ENCODE results near the gene CARMIL1.

Gene CARMIL1

DNA sequence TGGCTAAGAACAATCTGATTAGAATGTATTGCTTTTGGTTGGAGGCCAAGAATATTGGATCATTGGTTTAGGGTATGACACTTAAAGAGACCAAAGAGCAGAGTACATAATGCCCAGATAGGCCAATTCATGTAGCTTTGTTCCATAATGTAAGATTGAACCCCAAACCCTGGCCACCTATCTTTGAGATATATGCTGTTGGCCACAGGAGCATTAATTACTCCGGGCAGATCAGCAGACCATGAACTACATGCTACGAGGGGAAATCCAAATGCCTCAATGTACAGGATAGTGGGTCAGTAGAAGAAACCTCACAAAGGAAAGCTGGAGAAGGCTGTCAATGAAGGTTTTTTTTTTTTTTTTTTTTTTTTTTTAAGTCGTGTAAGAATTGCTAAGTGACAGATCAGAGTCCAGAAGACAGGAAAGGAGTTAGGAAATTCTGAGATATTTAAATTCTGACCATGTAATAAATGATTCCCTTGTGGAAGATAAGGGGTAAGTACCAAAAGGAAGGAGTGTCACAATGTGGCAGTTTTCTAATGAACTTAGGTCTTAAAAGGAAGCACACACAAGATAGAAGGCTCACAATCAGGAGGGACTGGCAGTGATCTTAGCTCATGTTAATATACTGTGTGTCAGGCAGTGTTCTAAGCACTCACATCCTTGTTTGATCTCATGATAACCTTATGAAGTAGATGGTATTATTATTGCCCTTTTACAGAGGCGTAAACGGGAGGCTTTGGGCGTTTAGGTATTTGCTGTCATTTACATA lies 61.4 kb downstream of the CARMIL1 start:
- DNase-seq, result no peak

DNA sequence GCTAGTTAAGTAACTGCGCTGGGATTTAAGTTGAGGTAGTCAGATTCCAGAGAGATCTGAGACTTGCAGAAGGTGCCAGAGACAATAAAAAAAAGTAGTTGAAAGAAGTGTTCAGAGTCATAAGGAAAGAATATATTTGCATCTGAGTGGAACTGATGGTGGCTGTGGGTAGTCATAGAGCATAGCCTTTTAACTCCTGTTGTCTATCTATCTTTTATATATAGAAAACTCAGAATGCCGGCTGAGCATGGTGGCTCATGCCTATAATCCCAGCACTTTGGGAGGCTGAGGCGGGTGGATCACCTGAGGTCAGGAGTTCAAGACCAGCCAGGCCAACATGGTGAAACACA lies 62.0 kb downstream of the CARMIL1 start:
- DNase-seq, result no peak

DNA sequence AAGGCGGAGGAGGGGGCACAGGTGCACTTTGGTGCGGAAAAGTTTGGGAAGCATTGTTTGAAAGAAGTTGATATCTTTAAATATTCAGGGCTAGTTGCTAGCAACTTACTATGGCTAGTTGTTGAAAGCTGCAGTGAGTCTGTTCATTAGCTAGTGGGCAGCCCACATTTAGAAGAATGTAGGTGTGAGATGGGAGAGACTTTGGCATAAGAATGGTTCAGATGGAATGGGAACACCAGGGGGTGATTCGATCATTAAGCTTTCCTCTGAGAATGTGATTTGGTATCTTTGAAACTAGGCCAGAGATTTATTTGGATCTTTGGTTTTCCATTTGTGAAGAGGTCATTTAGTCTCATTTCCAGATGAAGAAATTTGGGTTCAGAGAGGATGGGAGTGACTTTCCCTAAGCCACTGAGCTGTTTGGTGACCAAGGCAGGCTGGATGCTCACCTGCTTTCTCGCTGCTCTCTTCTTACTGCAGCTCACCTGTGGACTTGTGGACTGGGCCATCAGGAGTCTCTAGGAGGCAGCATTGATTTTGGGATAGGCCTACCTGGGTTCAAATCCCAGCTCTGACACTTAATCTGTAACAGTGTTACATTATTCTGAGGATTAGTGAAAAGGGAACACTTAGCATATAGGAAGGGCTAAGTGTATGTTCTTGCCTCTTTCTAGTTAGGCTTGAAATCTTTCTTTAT lies 62.9 kb downstream of the CARMIL1 start:
- DNase-seq, result no peak

DNA sequence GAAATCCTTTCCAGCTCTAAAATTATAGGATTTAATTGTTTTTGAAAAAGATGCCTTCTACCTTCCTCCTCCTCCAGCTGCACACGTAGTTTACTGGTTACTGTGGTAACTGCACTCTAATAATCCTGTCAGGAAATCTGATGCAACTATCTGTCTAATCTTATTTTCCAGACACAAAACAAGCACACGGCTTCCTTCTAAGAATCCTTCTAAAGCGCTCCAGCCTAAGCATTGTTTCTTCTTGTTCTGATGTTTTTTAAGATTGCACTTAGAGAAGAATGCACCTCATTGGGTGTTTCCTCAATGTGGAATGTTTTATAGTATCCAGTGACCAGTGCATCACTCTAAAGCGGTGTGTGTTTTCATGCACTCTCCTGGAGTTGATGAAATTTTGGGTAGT lies 63.6 kb downstream of the CARMIL1 start:
- DNase-seq, result no peak

DNA sequence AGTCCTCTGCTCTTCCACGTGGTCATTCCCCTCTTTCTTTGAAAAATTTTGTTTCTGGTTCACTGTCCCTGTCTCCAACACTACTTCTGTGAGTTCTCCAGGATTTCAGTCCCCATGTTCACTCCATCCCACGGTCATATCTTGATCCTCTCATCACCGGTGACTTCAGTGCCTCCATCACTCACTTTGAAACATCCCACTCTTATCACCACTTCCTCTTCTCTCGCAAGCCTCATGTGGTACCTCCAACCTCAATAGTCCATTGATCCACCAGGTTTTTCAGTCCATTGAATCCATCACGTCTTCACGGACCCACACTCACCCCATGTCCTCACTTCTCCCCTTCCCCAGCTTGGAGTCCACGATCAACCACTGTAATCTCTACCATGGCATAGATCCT lies 64.8 kb downstream of the CARMIL1 start:
- no peak for DNase-seq

- DNase-seq, result no peak
Measured at GRCh38 chr6:25344827-25345226, 65.7 kb downstream of the CARMIL1 start.

DNA sequence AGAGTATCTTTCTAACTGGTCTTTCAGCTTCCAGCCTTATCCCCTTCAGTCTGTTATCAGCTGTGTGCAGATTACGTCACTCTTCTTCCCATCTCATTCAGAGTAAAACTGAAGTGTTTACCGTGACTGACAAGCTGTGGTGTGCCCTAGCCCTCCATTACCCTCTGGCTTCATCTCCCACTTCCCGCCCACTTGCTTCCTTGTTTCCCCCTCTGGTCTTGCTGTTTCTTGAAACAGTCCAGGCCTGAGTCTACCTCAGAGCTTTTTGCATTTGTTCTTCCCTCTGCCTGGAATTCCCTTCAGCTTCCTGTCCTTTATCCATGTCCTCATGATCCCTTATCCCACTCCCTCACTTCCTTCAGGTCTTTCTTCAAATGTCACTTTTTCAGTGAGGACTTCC lies 66.9 kb downstream of the CARMIL1 start:
- DNase-seq, result no peak

GRCh38 chr6:25350573-25350972 lies 71.4 kb downstream of the CARMIL1 start:
- DNase-seq, result no peak

DNA sequence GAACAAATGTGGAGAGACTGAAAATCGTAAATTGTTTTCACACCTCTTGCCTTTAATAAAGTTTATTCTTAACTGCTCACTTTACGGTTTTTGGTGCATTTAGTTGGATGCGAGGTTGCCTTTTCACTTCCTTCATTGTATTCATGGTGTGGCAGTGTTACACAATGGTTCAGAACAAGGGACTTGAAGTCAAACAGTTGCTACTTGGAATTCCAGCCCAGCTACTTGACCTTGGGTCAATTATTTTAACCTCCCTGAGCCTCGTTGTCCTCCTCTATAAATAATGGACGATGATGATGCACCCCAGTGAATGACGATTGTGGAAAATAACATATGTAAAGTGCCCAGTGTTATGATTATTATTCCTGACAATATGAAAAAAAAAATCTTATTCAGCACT lies 72.3 kb downstream of the CARMIL1 start:
- no peak for DNase-seq

DNA sequence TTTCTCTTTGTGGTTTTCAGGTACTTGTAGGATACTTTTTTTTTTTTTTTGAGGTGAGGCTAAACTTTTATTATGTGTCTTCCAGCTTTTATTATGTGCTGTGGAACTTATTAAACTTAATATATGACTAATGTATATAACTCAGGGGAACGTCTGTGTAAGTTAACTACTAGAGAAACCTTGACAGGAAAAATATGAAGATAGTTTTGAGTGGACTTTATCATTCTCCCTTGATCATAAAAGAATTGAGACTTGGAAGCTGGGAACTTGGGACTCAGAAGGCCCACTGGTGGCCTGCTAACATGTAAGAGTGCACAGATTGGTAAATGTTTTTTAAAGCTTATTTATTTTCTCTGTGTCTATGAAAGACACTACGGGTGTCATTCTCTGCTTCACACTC lies 73.1 kb downstream of the CARMIL1 start:
- DNase-seq, result no peak

GRCh38 chr6:25354078-25354932 lies 75.1 kb downstream of the CARMIL1 start:
- no peak for DNase-seq

GRCh38 chr6:25359191-25359861 lies 80.2 kb downstream of the CARMIL1 start:
- no peak for DNase-seq

DNA sequence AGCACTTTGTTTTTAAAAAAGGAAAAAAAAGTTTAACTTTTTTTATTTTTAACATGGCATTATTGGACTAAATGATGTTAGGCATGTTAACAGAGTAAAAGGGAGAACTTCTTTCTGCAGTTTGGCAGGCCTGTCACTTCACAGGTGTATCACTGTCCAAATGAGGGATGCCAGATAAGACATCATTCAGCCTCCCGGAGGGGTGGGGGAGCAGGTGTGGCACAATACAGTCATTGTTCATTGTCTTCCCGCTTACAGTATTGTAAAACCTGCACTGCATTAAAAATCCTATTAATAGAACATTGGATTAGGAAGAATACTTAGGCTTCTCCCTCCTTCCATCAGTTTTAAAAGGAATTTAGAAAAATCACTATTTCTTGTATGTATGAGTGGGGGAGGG lies 80.7 kb downstream of the CARMIL1 start:
- no peak for DNase-seq

GRCh38 chr6:25360621-25361020 lies 81.4 kb downstream of the CARMIL1 start:
- DNase-seq, result no peak

- DNase-seq, result no peak
Measured at GRCh38 chr6:25363427-25363826, 84.3 kb downstream of the CARMIL1 start.

- DNase-seq, result no peak
Measured at GRCh38 chr6:25365154-25365553, 86.0 kb downstream of the CARMIL1 start.

DNA sequence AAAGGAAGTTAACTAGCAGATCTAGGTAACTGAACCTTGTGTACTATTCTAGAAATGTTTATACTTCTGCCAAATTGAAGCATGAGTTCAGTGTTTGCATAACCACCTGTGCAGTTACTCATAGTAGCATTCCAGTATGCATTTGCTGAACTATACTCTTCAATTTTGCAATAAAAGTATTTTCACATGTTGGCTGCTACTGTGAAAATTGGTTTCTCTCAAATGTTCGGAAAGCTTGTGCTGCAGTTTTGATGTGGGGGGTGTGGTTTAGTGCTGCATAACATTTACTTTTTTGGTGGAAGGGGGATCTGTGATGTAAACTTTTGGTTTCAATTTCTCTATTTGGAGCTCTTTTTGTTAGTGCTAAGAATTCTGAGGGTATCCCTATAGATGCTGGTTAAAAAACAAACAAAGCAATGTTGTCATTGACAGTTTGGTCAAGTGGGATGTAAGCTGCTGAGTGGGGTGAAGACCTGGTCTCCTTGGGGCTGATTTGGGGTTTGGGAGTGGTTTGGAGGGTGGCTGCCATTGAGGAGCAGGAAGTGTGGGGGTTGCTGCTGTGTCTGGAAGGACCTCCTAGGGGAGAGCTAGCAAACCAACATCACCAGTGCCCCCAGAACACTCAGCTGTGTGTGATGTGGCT lies 87.8 kb downstream of the CARMIL1 start:
- no peak for DNase-seq

DNA sequence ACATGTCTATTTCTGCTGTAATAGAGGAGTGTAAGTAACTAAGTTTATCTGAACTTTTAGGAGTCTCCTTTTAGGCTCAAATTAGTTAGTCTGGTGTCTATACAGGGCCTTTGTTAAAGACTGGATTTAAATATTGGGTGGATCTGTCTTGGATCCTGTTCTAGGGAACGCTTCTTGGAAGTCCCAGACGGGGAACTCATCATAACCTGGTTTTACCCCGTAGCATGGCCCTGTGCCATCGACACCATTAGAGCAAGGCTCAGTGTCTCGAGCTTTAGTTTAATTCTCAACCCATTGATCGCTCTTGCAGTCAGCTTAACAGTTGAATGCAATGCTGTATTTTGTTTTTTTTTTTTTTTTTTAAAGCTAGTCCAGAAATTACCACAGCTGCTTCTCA lies 89.9 kb downstream of the CARMIL1 start:
- no peak for DNase-seq

DNA sequence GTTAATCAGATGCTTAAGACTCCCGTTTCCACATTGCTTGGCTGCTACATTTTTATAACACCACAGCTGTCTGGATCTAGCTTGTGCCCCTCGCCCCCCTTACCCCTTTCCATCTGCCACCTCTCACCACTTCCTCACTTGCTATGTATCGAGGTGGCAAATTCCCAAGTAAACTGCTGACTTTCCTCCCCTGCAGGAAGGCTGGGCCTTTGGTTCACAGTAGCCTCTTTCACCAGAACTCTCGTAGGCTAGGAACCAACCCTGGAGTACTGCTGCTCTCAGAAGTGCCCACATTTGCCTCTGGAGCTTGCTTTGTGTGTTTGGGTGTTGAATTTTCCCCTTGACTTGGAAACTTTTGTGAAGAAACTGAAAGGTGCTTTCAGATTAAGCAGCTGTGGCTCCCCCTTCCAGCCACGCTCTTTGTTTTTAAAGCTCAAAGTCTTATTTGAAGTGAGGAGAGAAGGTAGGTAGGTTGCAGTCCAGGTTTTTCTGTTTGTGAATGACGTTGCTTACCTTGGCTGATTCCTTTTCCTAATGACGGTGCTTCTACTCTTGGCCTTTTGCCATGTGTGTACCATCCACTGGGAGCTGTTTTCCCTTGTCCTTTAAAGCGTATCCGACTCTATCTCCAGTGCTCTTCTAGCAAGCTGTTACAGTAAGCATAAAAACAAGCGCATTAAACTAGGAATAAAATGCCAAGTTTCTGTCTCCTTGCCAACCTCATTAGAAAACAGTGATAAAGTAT lies 90.4 kb downstream of the CARMIL1 start:
- DNase-seq, result no peak

GRCh38 chr6:25370178-25371036 lies 91.2 kb downstream of the CARMIL1 start:
- no peak for DNase-seq

DNA sequence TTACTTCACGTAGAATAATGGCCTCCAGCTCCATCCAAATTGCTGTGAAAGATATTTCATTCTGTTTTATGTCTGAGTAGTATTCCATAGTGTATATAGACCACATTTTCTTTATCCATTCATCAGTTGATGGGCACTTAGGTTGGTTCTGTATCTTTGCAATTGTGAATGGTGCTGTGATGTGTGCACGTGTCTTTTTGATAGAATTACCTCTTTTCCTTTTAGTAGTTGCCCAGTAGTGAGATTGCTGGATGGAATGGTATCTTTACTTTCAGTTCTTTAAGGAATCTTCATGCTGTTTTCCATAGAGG lies 91.8 kb downstream of the CARMIL1 start:
- DNase-seq, result no peak
